Tongue (tissue), 2 donors: Measurements from ENCODE around the gene UTY. TPM values are rescaled to one million over a fixed set of nuclear protein-coding genes. Genes with fewer than 3 reads are reported as not detected.
A peak's percentile ranks its signal among the peaks of the same experiment; 100 is the strongest.
"Not testable (repeated sequence)": the region's sequence is repeated elsewhere in the genome, so short reads cannot be mapped to it uniquely, and the experiment has no call there.

Source experiments
- DNase-seq: peaks from one replicate; pipeline ENCODE4 v3.0.0-alpha.2; 2015
- total RNA-seq: library from RNA; depleted of rRNA; stranded (reverse); fragments of >200 nt; gene quantifications from one replicate; pipeline ENCODE4 v1.2.3, GENCODE V29; 2014

The UTY gene
- total RNA-seq, 1 donor from 2014 or later: not detected

- DNase-seq: no peak
Measured at GRCh38 chrY:13299411-13299810, 180.4 kb downstream of the UTY start.

- no peak for DNase-seq
Measured at GRCh38 chrY:13296176-13296890, 183.5 kb downstream of the UTY start.

GRCh38 chrY:13295026-13295425 is 184.8 kb downstream of the UTY start:
- peak; percentile 1 for DNase-seq

- no peak for DNase-seq
Measured at GRCh38 chrY:13291199-13291598, 188.6 kb downstream of the UTY start.

- DNase-seq: not testable (repeated sequence)
Measured at GRCh38 chrY:13282151-13283054, 197.4 kb downstream of the UTY start.

- DNase-seq: no peak
Measured at GRCh38 chrY:13279561-13279960, 200.3 kb downstream of the UTY start.

- DNase-seq: no peak
Measured at GRCh38 chrY:13271706-13272105, 208.1 kb downstream of the UTY start.

- DNase-seq: not testable (repeated sequence)
Measured at GRCh38 chrY:13253941-13254440, 225.8 kb downstream of the UTY start.

GRCh38 chrY:13250421-13250820 is 229.4 kb downstream of the UTY start:
- no peak for DNase-seq

GRCh38 chrY:13243716-13244115 is 236.1 kb downstream of the UTY start:
- DNase-seq: no peak

GRCh38 chrY:13233901-13234300 is 245.9 kb downstream of the UTY start:
- peak; percentile 37 for DNase-seq

GRCh38 chrY:13233118-13233517 is 246.7 kb downstream of the UTY start:
- no peak for DNase-seq

- no peak for DNase-seq
Measured at GRCh38 chrY:13227354-13227953, 252.4 kb downstream of the UTY start.

GRCh38 chrY:13210961-13211646 is 268.7 kb downstream of the UTY start:
- DNase-seq: no peak

GRCh38 chrY:13205214-13205613 is 274.6 kb downstream of the UTY start:
- DNase-seq: no peak

Other genes starting within 250 kb of the UTY start
- gene TMSB4Y, start 223.9 kb upstream of the UTY start, total RNA-seq: not detected